SK-N-SH (cell line): ENCODE results near the gene STIM1. TPM values are rescaled to one million over a fixed set of nuclear protein-coding genes. Genes with fewer than 3 reads are reported as not detected.

ENCODE experiments used
- CTCF ChIA-PET: fragments of 300-600, 350-600 bp; formaldehyde crosslinking; extraction: SDS; loops from one replicate; lab custom pipeline; 2021; lab: Yijun Ruan, JAX
- POLR2A ChIA-PET: fragments of 350-600 bp; sonication (Branson Sonifier 250); formaldehyde crosslinking; extraction: SDS; loops from one replicate; lab custom pipeline; 2020; ENCODE audit warnings: antibody characterized with exemption, inconsistent platforms; lab: Yijun Ruan, JAX
- DNase-seq: peaks from one replicate; pipeline ENCODE4 v3.0.0; 2012
- H2AFZ ChIP-seq: fragments of 200-600 bp; sonication (generic); 2 replicates; pipeline ENCODE4 v1.8.1; 2016; ENCODE audit warnings: antibody characterized with exemption, mild to moderate bottlenecking, low read depth
- H3F3A ChIP-seq: fragments of 200-600 bp; sonication (generic); replicated peaks from 2 replicates; pipeline ENCODE3; 2016; ENCODE audit warnings: antibody characterized with exemption, mild to moderate bottlenecking; ENCODE audit not compliant: insufficient read depth
- H3K27ac ChIP-seq, 2 experiments: fragments of 200-500 bp in 1 of 2; fragments of 200-600 bp in 1 of 2; sonication (Bioruptor generic) in 1 of 2; sonication (generic), shearing (Covaris generic) in 1 of 2; 2 replicates each; pipeline versions ENCODE4 v1.5.1 to v1.6.1; 2014 to 2016; ENCODE audit warnings: low read depth in 2 of 2, inconsistent platforms in 1 of 2, low read length in 1 of 2, mild to moderate bottlenecking in 1 of 2, mixed read lengths in 1 of 2
- H3K27me3 ChIP-seq: fragments of 200-600 bp; sonication (generic), shearing (Covaris generic); 2 replicates; pipeline ENCODE4 v1.6.1; 2016; ENCODE audit warnings: mixed run types; ENCODE audit not compliant: insufficient read depth
- H3K36me3 ChIP-seq, 2 experiments: fragments of 200-500 bp in 1 of 2; fragments of 200-600 bp in 1 of 2; sonication (Bioruptor generic) in 1 of 2; sonication (generic) in 1 of 2; replicated peaks in 1 of 2; 2 replicates each; pipeline versions ENCODE3 to v1.5.1; 2014 to 2016; ENCODE audit warnings: low read length in 1 of 2, mild to moderate bottlenecking in 1 of 2; ENCODE audit not compliant: insufficient read depth in 2 of 2, control insufficient read depth in 1 of 2
- H3K4me1 ChIP-seq, 2 experiments: fragments of 200-500 bp in 1 of 2; fragments of 200-600 bp in 1 of 2; sonication (Bioruptor generic) in 1 of 2; sonication (generic), shearing (Covaris generic) in 1 of 2; 2 replicates each; pipeline versions ENCODE4 v1.5.1 to v1.6.1; 2014 to 2016; ENCODE audit warnings: low read depth in 1 of 2, low read length in 1 of 2, mixed run types in 1 of 2; ENCODE audit not compliant: insufficient read depth in 2 of 2, control insufficient read depth in 1 of 2
- H3K4me2 ChIP-seq: fragments of 200-600 bp; sonication (generic), shearing (Covaris generic); 2 replicates; pipeline ENCODE4 v1.6.1; 2017; ENCODE audit warnings: mixed run types
- H3K4me3 ChIP-seq, 2 experiments: fragments of 200-500 bp in 1 of 2; fragments of 200-600 bp in 1 of 2; sonication (Bioruptor generic) in 1 of 2; sonication (generic), shearing (Covaris generic) in 1 of 2; 2 replicates each; pipeline versions ENCODE4 v1.5.1 to v1.8.1; 2014 to 2016; ENCODE audit warnings: low read depth in 2 of 2, inconsistent platforms in 1 of 2, low read length in 1 of 2, mild to moderate bottlenecking in 1 of 2, mixed read lengths in 1 of 2, moderate library complexity in 1 of 2
- H3K79me2 ChIP-seq: fragments of 200-600 bp; sonication (generic); 2 replicates; pipeline ENCODE4 v1.8.1; 2017; ENCODE audit warnings: mild to moderate bottlenecking; ENCODE audit not compliant: insufficient read depth
- H3K9ac ChIP-seq: fragments of 200-600 bp; sonication (generic); 2 replicates; pipeline ENCODE4 v1.6.1; 2017; ENCODE audit warnings: mixed run types
- H3K9me2 ChIP-seq: fragments of 200-600 bp; sonication (generic); 2 replicates; pipeline ENCODE4 v1.6.1; 2017; ENCODE audit warnings: mixed run types
- H3K9me3 ChIP-seq: fragments of 200-600 bp; sonication (generic); 2 replicates; pipeline ENCODE4 v1.6.1; 2017; ENCODE audit warnings: mixed run types, mild to moderate bottlenecking, moderate library complexity
- H4K20me1 ChIP-seq: fragments of 200-600 bp; sonication (generic); 2 replicates; pipeline ENCODE4 v1.6.1; 2017; ENCODE audit warnings: mild to moderate bottlenecking, mixed run types; ENCODE audit not compliant: insufficient read depth
- ELF1 ChIP-seq: IDR thresholded peaks from 2 replicates; pipeline ENCODE4 v1.4.0; 2012
- EP300 ChIP-seq, 2 experiments: IDR thresholded peaks; 2 replicates each; pipeline versions ENCODE4 v1.4.0 to v1.6.1; 2012; ENCODE audit warnings: borderline replicate concordance in 1 of 2, low read depth in 1 of 2, low read length in 1 of 2
- FOXJ3 ChIP-seq: sonication (generic); formaldehyde crosslinking; IDR thresholded peaks from 2 replicates; pipeline ENCODE4 v1.5.1; 2020; ENCODE audit warnings: mild to moderate bottlenecking, missing genetic modification reagents
- GABPA ChIP-seq: IDR thresholded peaks from 2 replicates; pipeline ENCODE4 v1.4.0; 2012; ENCODE audit warnings: low read depth, mild to moderate bottlenecking
- GATA2 ChIP-seq: sonication (generic); formaldehyde crosslinking; IDR thresholded peaks from 2 replicates; pipeline ENCODE4 v1.5.0; 2020; ENCODE audit warnings: mild to moderate bottlenecking, missing genetic modification reagents
- MEF2A ChIP-seq: IDR thresholded peaks from 2 replicates; pipeline ENCODE4 v1.4.0; 2012; ENCODE audit warnings: low read depth, borderline replicate concordance
- NFIC ChIP-seq: IDR thresholded peaks from 2 replicates; pipeline ENCODE4 v1.4.0; 2012; ENCODE audit warnings: borderline replicate concordance
- NRF1 ChIP-seq: IDR thresholded peaks from 2 replicates; pipeline ENCODE4 v1.6.1; 2012; ENCODE audit warnings: low read depth, mild to moderate bottlenecking, low read length
- RCOR1 ChIP-seq: fragments of 150-350 bp; IDR thresholded peaks from 2 replicates; pipeline ENCODE4 v1.6.1; 2017; ENCODE audit warnings: antibody characterized with exemption, low read length
- SIN3A ChIP-seq: IDR thresholded peaks from 2 replicates; pipeline ENCODE4 v1.6.1; 2012; ENCODE audit warnings: low read depth, mild to moderate bottlenecking, low read length, moderate library complexity, borderline replicate concordance
- TCF12 ChIP-seq: IDR thresholded peaks from 2 replicates; pipeline ENCODE4 v1.4.0; 2012
- WGBS: methylation state at CpG from one replicate; pipeline ENCODE4 v1.1.6; 2017; ENCODE audit warnings: low lambda C conversion rate; 5-methylcytosine and 5-hydroxymethylcytosine counted together
- polyA plus RNA-seq, 3 experiments: library from polyadenylated mRNA; depleted of rRNA; stranded (reverse); fragments of >200 nt; gene quantifications; 2 replicates each; pipeline ENCODE4 v1.2.3, GENCODE V29; 2012
- TF ChIP-seq, protein P1 (sequence below): IDR thresholded peaks from 2 replicates; pipeline ENCODE4 v1.4.0; 2012; ENCODE audit warnings: low read depth
- TF ChIP-seq, protein P2 (sequence below): IDR thresholded peaks from 2 replicates; pipeline ENCODE4 v1.6.1; 2012; ENCODE audit warnings: mild to moderate bottlenecking, low read depth, low read length, moderate library complexity

The STIM1 gene
- polyA plus RNA-seq, 1 of the 3 experiments (the other 2 are of a cell fraction): 29.5 TPM

DNA sequence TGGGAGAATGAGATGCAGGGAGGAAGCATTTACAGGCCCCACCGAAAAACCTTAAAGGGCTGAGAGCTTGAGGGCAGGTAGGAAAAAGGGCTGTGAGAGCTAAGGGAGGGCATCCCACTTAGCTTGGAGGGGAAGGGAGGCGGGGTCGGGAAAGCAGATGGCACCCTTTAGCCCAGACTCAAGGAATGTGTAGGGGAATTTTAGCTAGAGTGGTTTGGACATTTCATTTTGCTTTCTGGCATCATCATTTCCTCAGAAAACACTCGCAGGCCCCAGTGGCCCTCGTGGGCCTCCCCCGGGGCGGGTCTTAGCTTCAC is 846 bp upstream of the STIM1 start:
- ChIA-PET POLR2A (interaction anchor here (0.8 to 2.7 kb wide), 5 partner anchors 13 to 219 kb away, joined by 3 to 12 read pairs (median 7); partner anchors contain the start of genes PGAP2 and RHOG), CTCF (interaction anchor here (0.6 to 18.6 kb wide), 55 partner anchors 11 to 333 kb away, joined by 3 to 636 read pairs (median 7); partner anchors contain the start of genes PGAP2 and RHOG)
- Histone ChIP-seq H3K4me1 (peaks cover 23 to 27% of the 10 kb centered on the region in 2 experiments; a peak in 3 of 4 replicates), H3K9me3 (no peaks in the 10 kb centered on the region), H3F3A (no peaks in the 10 kb centered on the region), H3K4me3 (peak overlapping the region in 1 of 2 experiments; percentile 87; a peak in 1 of 4 replicates), H2AFZ (peak overlapping the region; percentile 61; the same call in 1 of the 2 replicates), H3K9me2 (no peaks in the 10 kb centered on the region), H3K36me3 (no peaks in the 10 kb centered on the region), H3K9ac (no peak overlapping the region), H3K4me2 (peak overlapping the region; percentile 88), H4K20me1 (no peaks in the 10 kb centered on the region; the same call in 1 of the 2 replicates), H3K27me3 (no peaks in the 10 kb centered on the region), H3K27ac (peak overlapping the region in 1 of 2 experiments; percentile 40; a peak in 1 of 4 replicates), H3K79me2 (peaks cover 38% of the 10 kb centered on the region)
- whole genome bisulfite sequencing: 21% methylated on average over 7 of the region's 7 CpGs
- no peak for TF ChIP-seq GATA2 (CRISPR knock-in tag)
- no peak for TF ChIP-seq EP300 (IDR thresholded peaks at IDR 0.05; ENCODE audit: borderline replicate concordance in 1 of 2, low read depth in 1 of 2, low read length in 1 of 2)
- TF ChIP-seq SIN3A: no peak
- TF ChIP-seq, protein P1, sequence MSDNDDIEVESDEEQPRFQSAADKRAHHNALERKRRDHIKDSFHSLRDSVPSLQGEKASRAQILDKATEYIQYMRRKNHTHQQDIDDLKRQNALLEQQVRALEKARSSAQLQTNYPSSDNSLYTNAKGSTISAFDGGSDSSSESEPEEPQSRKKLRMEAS: no peak
- TF ChIP-seq NFIC: no peak
- no peak for TF ChIP-seq NRF1
- TF ChIP-seq, protein P2, sequence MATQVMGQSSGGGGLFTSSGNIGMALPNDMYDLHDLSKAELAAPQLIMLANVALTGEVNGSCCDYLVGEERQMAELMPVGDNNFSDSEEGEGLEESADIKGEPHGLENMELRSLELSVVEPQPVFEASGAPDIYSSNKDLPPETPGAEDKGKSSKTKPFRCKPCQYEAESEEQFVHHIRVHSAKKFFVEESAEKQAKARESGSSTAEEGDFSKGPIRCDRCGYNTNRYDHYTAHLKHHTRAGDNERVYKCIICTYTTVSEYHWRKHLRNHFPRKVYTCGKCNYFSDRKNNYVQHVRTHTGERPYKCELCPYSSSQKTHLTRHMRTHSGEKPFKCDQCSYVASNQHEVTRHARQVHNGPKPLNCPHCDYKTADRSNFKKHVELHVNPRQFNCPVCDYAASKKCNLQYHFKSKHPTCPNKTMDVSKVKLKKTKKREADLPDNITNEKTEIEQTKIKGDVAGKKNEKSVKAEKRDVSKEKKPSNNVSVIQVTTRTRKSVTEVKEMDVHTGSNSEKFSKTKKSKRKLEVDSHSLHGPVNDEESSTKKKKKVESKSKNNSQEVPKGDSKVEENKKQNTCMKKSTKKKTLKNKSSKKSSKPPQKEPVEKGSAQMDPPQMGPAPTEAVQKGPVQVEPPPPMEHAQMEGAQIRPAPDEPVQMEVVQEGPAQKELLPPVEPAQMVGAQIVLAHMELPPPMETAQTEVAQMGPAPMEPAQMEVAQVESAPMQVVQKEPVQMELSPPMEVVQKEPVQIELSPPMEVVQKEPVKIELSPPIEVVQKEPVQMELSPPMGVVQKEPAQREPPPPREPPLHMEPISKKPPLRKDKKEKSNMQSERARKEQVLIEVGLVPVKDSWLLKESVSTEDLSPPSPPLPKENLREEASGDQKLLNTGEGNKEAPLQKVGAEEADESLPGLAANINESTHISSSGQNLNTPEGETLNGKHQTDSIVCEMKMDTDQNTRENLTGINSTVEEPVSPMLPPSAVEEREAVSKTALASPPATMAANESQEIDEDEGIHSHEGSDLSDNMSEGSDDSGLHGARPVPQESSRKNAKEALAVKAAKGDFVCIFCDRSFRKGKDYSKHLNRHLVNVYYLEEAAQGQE: no peak
- no peak for TF ChIP-seq RCOR1
- no peak for TF ChIP-seq TCF12
- no peak for TF ChIP-seq ELF1
- TF ChIP-seq GABPA: no peak
- no peak for TF ChIP-seq MEF2A
- no peak for DNase-seq

DNA sequence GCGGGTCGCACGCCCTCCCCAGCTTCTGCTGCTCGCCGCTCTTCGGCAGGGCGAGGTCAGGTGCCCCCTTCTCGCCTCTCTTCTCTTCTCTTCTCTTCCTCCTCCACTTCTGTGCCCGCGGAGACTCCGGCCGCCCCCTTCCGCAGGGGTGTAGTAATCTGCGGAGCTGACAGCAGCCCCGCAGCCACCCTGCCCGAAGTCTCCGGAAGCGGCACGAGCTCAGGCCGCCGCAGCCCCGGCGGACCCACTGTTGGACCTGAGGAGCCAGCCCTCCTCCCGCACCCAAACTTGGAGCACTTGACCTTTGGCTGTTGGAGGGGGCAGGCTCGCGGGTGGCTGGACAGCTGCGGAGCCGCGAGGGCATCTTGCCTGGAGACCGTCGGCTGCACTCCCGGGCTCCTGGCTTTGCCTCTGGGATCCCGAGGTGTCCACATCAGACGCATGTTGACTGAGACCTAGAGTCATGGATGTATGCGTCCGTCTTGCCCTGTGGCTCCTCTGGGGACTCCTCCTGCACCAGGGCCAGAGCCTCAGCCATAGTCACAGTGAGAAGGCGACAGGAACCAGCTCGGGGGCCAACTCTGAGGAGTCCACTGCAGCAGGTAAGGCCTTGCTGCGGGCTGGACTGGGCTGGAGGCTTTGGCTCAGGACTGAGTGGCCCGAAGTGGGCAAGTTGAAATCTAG is 486 bp downstream of the STIM1 start:
- TF ChIP-seq FOXJ3 (CRISPR knock-in tag) (no peak), RCOR1 (no peak), GATA2 (CRISPR knock-in tag) (no peak), TCF12 (no peak)
- TF ChIP-seq, protein P2: no peak
- TF ChIP-seq, protein P1: no peak
- TF ChIP-seq, all 33 proteins: peak for 0
- H3K9me2 ChIP-seq: no peaks in the 10 kb centered on the region
- H3K4me1 ChIP-seq: peaks cover 27 to 28% of the 10 kb centered on the region in 2 experiments; a peak in 3 of 4 replicates
- no peaks in the 10 kb centered on the region for H3F3A ChIP-seq
- peak overlapping the region; percentile 87 to 89 for H3K4me3 ChIP-seq
- no peaks in the 10 kb centered on the region for H3K36me3 ChIP-seq
- CTCF ChIA-PET: interaction anchor here (0.5 to 18.6 kb wide), 33 partner anchors 9 to 1929 kb away, joined by 3 to 636 read pairs (median 9); partner anchors contain the start of genes PGAP2 and RHOG
- H3K27me3 ChIP-seq: no peaks in the 10 kb centered on the region
- H4K20me1 ChIP-seq: no peaks in the 10 kb centered on the region; the same call in 1 of the 2 replicates
- no peaks in the 10 kb centered on the region for H3K9me3 ChIP-seq
- H3K4me2 ChIP-seq: peak overlapping the region; percentile 88
- POLR2A ChIA-PET: interaction anchor here (1.0 to 2.7 kb wide), 4 partner anchors 12 to 240 kb away, joined by 3 to 12 read pairs (median 7); partner anchors contain the start of gene RHOG
- peak overlapping the region; percentile 94; the same call in 1 of the 2 replicates for H2AFZ ChIP-seq
- peak overlapping the region; percentile 86 for H3K9ac ChIP-seq
- WGBS: 10% methylated on average over 31 of the region's 40 CpGs
- DNase-seq: no peak
- H3K27ac ChIP-seq: peak overlapping the region; percentile 60 to 70
- peaks cover 47% of the 10 kb centered on the region for H3K79me2 ChIP-seq
